NB4 (cell line): ENCODE measurements around the gene FAM20A.
A peak's percentile ranks its signal among the peaks of the same experiment; 100 is the strongest.

Source experiments
- DNase-seq: peaks from one replicate; pipeline ENCODE4 v3.0.0; 2010; ENCODE audit warnings: low read depth
- H3K4me3 ChIP-seq: one replicate; pipeline ENCODE4 v1.5.1; 2011; ENCODE audit warnings: mild to moderate bottlenecking, low read depth, low read length, moderate library complexity
- MYC ChIP-seq: IDR thresholded peaks from 2 replicates; pipeline ENCODE4 v1.6.1; 2011; ENCODE audit warnings: low read depth, low read length
- POLR2A ChIP-seq: IDR thresholded peaks from 2 replicates; pipeline ENCODE4 v1.6.1; 2011; ENCODE audit warnings: mild to moderate bottlenecking; ENCODE audit not compliant: insufficient read length; ENCODE audit errors: extremely low read depth
- TF ChIP-seq, protein P1 (sequence below): IDR thresholded peaks from 2 replicates; pipeline ENCODE4 v1.6.1; 2011; ENCODE audit warnings: low read depth, low read length
- TF ChIP-seq, protein P2 (sequence below): IDR thresholded peaks from one replicate; pipeline ENCODE4 v1.5.1; 2012; ENCODE audit warnings: low read depth, low read length

Gene FAM20A

DNA sequence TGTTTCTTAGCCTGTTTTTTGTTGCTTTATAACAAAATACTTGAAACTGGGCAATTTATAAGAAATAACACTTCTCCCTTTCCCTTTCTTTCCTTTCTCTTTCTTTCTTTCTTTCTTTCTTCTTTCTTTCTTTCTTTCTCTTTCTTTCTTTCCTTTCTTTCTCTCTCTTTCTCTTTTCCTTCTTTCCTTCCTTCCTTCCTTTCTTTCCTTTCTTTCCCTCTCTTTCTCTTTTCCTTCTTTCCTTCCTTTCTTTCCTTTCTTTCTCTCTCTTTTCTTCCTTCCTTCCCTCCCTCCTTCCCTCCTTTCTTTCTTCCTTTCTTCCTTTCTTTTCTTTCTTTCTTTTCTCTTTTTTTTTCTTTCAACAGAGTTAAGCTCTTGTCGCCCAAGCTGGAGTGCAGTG, 27.8 kb downstream of the FAM20A start:
- no peak overlapping the region for H3K4me3 ChIP-seq
- TF ChIP-seq, protein P1, sequence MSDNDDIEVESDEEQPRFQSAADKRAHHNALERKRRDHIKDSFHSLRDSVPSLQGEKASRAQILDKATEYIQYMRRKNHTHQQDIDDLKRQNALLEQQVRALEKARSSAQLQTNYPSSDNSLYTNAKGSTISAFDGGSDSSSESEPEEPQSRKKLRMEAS, result no peak
- TF ChIP-seq MYC (no peak), POLR2A (no peak)
- TF ChIP-seq, protein P2, sequence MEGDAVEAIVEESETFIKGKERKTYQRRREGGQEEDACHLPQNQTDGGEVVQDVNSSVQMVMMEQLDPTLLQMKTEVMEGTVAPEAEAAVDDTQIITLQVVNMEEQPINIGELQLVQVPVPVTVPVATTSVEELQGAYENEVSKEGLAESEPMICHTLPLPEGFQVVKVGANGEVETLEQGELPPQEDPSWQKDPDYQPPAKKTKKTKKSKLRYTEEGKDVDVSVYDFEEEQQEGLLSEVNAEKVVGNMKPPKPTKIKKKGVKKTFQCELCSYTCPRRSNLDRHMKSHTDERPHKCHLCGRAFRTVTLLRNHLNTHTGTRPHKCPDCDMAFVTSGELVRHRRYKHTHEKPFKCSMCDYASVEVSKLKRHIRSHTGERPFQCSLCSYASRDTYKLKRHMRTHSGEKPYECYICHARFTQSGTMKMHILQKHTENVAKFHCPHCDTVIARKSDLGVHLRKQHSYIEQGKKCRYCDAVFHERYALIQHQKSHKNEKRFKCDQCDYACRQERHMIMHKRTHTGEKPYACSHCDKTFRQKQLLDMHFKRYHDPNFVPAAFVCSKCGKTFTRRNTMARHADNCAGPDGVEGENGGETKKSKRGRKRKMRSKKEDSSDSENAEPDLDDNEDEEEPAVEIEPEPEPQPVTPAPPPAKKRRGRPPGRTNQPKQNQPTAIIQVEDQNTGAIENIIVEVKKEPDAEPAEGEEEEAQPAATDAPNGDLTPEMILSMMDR, result no peak
- no peak for DNase-seq

DNA sequence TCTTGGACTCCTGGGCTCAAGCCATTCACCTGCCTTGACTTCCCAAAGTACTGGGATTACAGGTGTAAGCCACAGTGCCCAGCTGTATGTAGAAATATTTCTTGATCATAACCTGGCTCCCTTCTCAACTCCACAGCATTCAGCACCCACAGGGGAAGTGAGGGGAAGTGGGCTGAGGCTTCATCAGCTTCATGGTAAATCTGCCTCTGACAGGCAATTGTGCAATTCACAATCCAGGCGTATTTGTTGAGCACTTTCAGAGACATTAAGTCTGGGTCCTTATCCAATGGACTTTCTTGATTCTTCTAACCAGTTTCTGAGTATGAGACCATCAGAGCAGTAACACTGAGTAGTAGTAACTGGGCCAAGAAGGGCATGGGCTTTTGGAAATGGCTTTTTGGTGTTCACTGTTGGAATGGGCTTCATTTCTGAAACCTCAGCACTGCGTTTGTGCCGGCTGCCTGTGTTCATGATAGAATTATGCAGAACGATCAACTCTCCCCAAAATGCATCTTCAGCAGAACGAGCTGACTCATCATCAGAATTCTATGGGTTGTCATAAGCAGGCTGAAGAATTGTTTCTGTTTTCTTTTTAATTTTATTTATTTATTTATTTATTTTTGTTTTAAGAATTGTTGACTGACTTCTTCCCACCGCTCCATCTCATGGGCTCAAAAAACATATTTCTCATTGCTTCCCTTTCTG, 28.9 kb downstream of the FAM20A start:
- TF ChIP-seq, protein P1, result no peak
- TF ChIP-seq MYC (no peak), POLR2A (no peak)
- TF ChIP-seq, protein P2, result no peak
- H3K4me3 ChIP-seq, result no peak overlapping the region
- peak; percentile 58 for DNase-seq

DNA sequence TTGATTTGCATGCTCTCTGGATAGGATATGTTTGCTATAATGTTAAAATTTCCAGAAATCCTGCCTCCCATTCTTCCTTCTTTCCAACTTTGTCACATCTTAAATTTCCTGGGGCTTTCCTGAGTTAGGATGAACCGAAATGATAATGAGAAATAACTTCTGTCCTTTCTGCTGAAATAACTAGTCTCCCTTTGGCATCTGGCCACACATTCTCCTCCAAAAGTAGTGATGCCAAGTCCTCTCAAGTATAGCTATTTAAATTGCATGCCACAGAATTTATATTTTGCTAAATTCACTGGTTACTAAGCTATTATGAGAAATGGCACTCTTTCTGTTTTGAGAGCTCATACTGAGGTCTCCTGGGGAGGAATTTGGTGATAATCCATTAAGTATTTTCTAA, 30.6 kb downstream of the FAM20A start:
- no peak for DNase-seq
- TF ChIP-seq, protein P2, result no peak
- TF ChIP-seq POLR2A, result no peak
- TF ChIP-seq MYC, result no peak
- no peak overlapping the region for H3K4me3 ChIP-seq

DNA sequence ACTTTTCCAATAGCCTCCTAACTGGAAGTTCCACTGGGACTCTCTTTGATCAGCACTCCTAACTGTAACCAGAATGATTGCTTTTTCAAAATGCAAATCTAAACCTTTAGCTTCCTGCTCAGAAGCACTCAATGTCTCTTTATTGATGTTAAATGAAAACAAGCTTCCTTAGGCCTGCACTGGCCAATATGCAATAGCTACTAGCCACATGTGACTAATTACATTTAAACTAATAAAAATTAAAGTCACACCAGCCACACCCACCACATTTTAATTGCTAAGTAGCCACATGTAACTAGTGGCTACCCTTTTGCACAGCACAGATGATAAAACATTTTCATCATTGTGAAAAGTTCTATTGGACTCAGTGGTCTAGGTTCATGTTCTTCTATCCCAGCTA, 31.8 kb downstream of the FAM20A start:
- no peak for DNase-seq
- no peak overlapping the region for H3K4me3 ChIP-seq
- TF ChIP-seq, protein P1, result no peak
- TF ChIP-seq POLR2A, result no peak
- no peak for TF ChIP-seq MYC
- TF ChIP-seq, protein P2, result no peak

DNA sequence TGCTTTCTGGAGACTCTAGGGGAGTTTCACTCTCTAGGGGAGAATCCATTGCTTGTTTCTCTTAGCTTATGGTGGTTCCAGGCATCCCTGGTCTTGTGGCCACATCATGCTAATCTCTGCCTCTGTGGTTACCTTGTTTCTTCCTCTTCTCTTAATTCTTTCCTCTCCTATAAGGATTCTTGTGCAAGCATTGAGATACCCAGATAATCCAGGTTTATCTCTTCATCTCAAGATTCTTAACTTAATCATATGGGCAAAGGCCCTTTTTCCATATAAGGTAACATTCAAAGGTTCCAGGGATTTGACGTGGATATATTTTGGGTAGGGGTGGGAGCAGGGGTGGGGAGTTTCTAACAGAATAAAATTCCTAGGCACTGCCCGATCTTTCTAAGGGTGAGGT, 32.6 kb downstream of the FAM20A start:
- DNase-seq, result no peak
- TF ChIP-seq POLR2A, result no peak
- TF ChIP-seq, protein P1, result no peak
- TF ChIP-seq, protein P2, result no peak
- no peak for TF ChIP-seq MYC

DNA sequence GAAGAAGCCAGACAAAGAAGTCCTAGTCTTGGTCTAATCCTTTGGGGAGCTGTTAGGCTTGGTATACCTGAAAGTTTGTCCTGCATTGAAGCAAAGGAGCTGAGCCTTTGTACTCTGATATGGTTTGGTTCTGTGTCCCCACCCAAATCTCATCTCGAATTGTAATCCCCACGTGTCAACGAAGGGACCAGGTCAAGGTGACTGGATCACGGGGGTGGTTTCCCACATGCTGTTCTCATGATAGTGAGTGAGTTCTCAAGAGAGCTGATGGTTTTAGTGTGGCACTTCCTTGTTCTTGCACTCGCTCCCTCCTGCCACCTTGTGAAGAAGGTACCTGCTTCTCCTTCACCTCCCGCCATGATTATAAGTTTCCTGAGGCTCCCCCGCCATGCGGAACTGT, 33.6 kb downstream of the FAM20A start:
- no peak overlapping the region for H3K4me3 ChIP-seq
- TF ChIP-seq POLR2A, result no peak
- TF ChIP-seq, protein P1, result no peak
- no peak for TF ChIP-seq MYC
- no peak for DNase-seq

More for the DNA sequence above, 32.6 kb downstream of the FAM20A start:
- H3K4me3 ChIP-seq, result no peak overlapping the region
